Right atrium auricular region (tissue), 2 donors: ENCODE data around the gene PAN3. TPM values are rescaled to one million over a fixed set of nuclear protein-coding genes. Genes with fewer than 3 reads are reported as not detected.

Experiments used
- DNase-seq: peaks from one replicate; pipeline ENCODE4 v3.0.0-alpha.2; 2019; ENCODE audit warnings: low spot score
- H3K27ac ChIP-seq, 2 donors: fragments of 200-600 bp; sonication (generic); 1 replicate in 1 of 2; 2 replicates in 1 of 2; pipeline ENCODE4 v1.5.1; 2016 to 2019
- H3K27me3 ChIP-seq, 2 donors: fragments of 200-600 bp; sonication (generic); one replicate each; pipeline versions ENCODE4 v1.5.1 to v1.6.0; 2017 to 2019
- H3K36me3 ChIP-seq: fragments of 200-600 bp; sonication (generic); one replicate; pipeline ENCODE4 v1.5.1; 2016
- H3K4me1 ChIP-seq, 2 donors: fragments of 200-600 bp; sonication (generic); one replicate each; pipeline versions ENCODE4 v1.5.1 to v1.6.0; 2017 to 2019
- H3K4me3 ChIP-seq, 2 donors: fragments of 200-600 bp; sonication (generic); 1 replicate in 1 of 2; 2 replicates in 1 of 2; pipeline ENCODE4 v1.5.1; 2017 to 2019; ENCODE audit warnings: mild to moderate bottlenecking in 1 of 2, moderate library complexity in 1 of 2
- H3K9me3 ChIP-seq, 2 donors: fragments of 200-600 bp; sonication (generic); one replicate each; pipeline ENCODE4 v1.5.1; 2019
- CTCF ChIP-seq, 2 donors: fragments of 200-600 bp; sonication (generic); IDR thresholded peaks; one replicate each; pipeline ENCODE4 v1.5.1; 2019; ENCODE audit warnings: antibody characterized with exemption in 2 of 2
- total RNA-seq, 2 donors: library from RNA; depleted of rRNA; stranded (reverse); fragments of >200 nt; gene quantifications; one replicate each; pipeline ENCODE4 v1.1.0, GENCODE V29; 2016

PAN3 gene
- total RNA-seq, 2 donors from 2014 or later = 8.7 to 12.0 TPM

- Histone ChIP-seq H3K27ac (no peak overlapping the region), H3K36me3 (no peaks in the 10 kb centered on the region), H3K9me3 (no peaks in the 10 kb centered on the region), H3K4me1 (peaks cover 0 to 18% of the 10 kb centered on the region in 2 donors), H3K4me3 (no peak overlapping the region), H3K27me3 (no peaks in the 10 kb centered on the region)
- TF ChIP-seq CTCF (IDR thresholded peaks at IDR 0.05) = no peak
- DNase-seq = no peak
Measured at GRCh38 chr13:28342251-28342650, 203.9 kb downstream of the PAN3 start.

- Histone ChIP-seq H3K27me3 (no peaks in the 10 kb centered on the region), H3K36me3 (no peaks in the 10 kb centered on the region)
- no peak for TF ChIP-seq CTCF (IDR thresholded peaks at IDR 0.05)
Measured at GRCh38 chr13:28344163-28344562, 205.8 kb downstream of the PAN3 start.

More at GRCh38 chr13:28344163-28344562, 205.8 kb downstream of the PAN3 start:
- Histone ChIP-seq H3K9me3 (no peaks in the 10 kb centered on the region), H3K27ac (no peak overlapping the region), H3K4me3 (no peak overlapping the region), H3K4me1 (peaks cover 0 to 6% of the 10 kb centered on the region in 2 donors)
- DNase-seq = no peak

Other genes with a start within 250 kb of the PAN3 start
- gene PDX1, start 218.5 kb upstream of the PAN3 start, total RNA-seq = not detected
- gene CDX2, start 169.2 kb upstream of the PAN3 start, total RNA-seq = not detected
- not detected for gene URAD, start 149.9 kb upstream of the PAN3 start, total RNA-seq
- gene FLT3, start 38.0 kb upstream of the PAN3 start, total RNA-seq = under 1 TPM; 0.12 to 0.26 TPM